SK-N-SH (cell line): Measurements from ENCODE around the gene PLCG2. TPM values are rescaled to one million over a fixed set of nuclear protein-coding genes. Genes with fewer than 3 reads are reported as not detected.

ENCODE experiments used
- CTCF ChIA-PET: fragments of 300-600, 350-600 bp; formaldehyde crosslinking; extraction: SDS; loops from one replicate; lab custom pipeline; 2021; lab: Yijun Ruan, JAX
- POLR2A ChIA-PET: fragments of 350-600 bp; sonication (Branson Sonifier 250); formaldehyde crosslinking; extraction: SDS; loops from one replicate; lab custom pipeline; 2020; ENCODE audit warnings: antibody characterized with exemption, inconsistent platforms; lab: Yijun Ruan, JAX
- DNase-seq: peaks from one replicate; pipeline ENCODE4 v3.0.0; 2012
- H2AFZ ChIP-seq: fragments of 200-600 bp; sonication (generic); 2 replicates; pipeline ENCODE4 v1.8.1; 2016; ENCODE audit warnings: antibody characterized with exemption, mild to moderate bottlenecking, low read depth
- H3F3A ChIP-seq: fragments of 200-600 bp; sonication (generic); replicated peaks from 2 replicates; pipeline ENCODE3; 2016; ENCODE audit warnings: antibody characterized with exemption, mild to moderate bottlenecking; ENCODE audit not compliant: insufficient read depth
- H3K27ac ChIP-seq, 2 experiments: fragments of 200-500 bp in 1 of 2; fragments of 200-600 bp in 1 of 2; sonication (Bioruptor generic) in 1 of 2; sonication (generic), shearing (Covaris generic) in 1 of 2; 2 replicates each; pipeline versions ENCODE4 v1.5.1 to v1.6.1; 2014 to 2016; ENCODE audit warnings: low read depth in 2 of 2, inconsistent platforms in 1 of 2, low read length in 1 of 2, mild to moderate bottlenecking in 1 of 2, mixed read lengths in 1 of 2
- H3K27me3 ChIP-seq: fragments of 200-600 bp; sonication (generic), shearing (Covaris generic); 2 replicates; pipeline ENCODE4 v1.6.1; 2016; ENCODE audit warnings: mixed run types; ENCODE audit not compliant: insufficient read depth
- H3K36me3 ChIP-seq, 2 experiments: fragments of 200-500 bp in 1 of 2; fragments of 200-600 bp in 1 of 2; sonication (Bioruptor generic) in 1 of 2; sonication (generic) in 1 of 2; replicated peaks in 1 of 2; 2 replicates each; pipeline versions ENCODE3 to v1.5.1; 2014 to 2016; ENCODE audit warnings: low read length in 1 of 2, mild to moderate bottlenecking in 1 of 2; ENCODE audit not compliant: insufficient read depth in 2 of 2, control insufficient read depth in 1 of 2
- H3K4me1 ChIP-seq, 2 experiments: fragments of 200-500 bp in 1 of 2; fragments of 200-600 bp in 1 of 2; sonication (Bioruptor generic) in 1 of 2; sonication (generic), shearing (Covaris generic) in 1 of 2; 2 replicates each; pipeline versions ENCODE4 v1.5.1 to v1.6.1; 2014 to 2016; ENCODE audit warnings: low read depth in 1 of 2, low read length in 1 of 2, mixed run types in 1 of 2; ENCODE audit not compliant: insufficient read depth in 2 of 2, control insufficient read depth in 1 of 2
- H3K4me2 ChIP-seq: fragments of 200-600 bp; sonication (generic), shearing (Covaris generic); 2 replicates; pipeline ENCODE4 v1.6.1; 2017; ENCODE audit warnings: mixed run types
- H3K4me3 ChIP-seq, 2 experiments: fragments of 200-500 bp in 1 of 2; fragments of 200-600 bp in 1 of 2; sonication (Bioruptor generic) in 1 of 2; sonication (generic), shearing (Covaris generic) in 1 of 2; 2 replicates each; pipeline versions ENCODE4 v1.5.1 to v1.8.1; 2014 to 2016; ENCODE audit warnings: low read depth in 2 of 2, inconsistent platforms in 1 of 2, low read length in 1 of 2, mild to moderate bottlenecking in 1 of 2, mixed read lengths in 1 of 2, moderate library complexity in 1 of 2
- H3K79me2 ChIP-seq: fragments of 200-600 bp; sonication (generic); 2 replicates; pipeline ENCODE4 v1.8.1; 2017; ENCODE audit warnings: mild to moderate bottlenecking; ENCODE audit not compliant: insufficient read depth
- H3K9ac ChIP-seq: fragments of 200-600 bp; sonication (generic); 2 replicates; pipeline ENCODE4 v1.6.1; 2017; ENCODE audit warnings: mixed run types
- H3K9me2 ChIP-seq: fragments of 200-600 bp; sonication (generic); 2 replicates; pipeline ENCODE4 v1.6.1; 2017; ENCODE audit warnings: mixed run types
- H3K9me3 ChIP-seq: fragments of 200-600 bp; sonication (generic); 2 replicates; pipeline ENCODE4 v1.6.1; 2017; ENCODE audit warnings: mixed run types, mild to moderate bottlenecking, moderate library complexity
- H4K20me1 ChIP-seq: fragments of 200-600 bp; sonication (generic); 2 replicates; pipeline ENCODE4 v1.6.1; 2017; ENCODE audit warnings: mild to moderate bottlenecking, mixed run types; ENCODE audit not compliant: insufficient read depth
- CHD2 ChIP-seq: fragments of 150-350 bp; IDR thresholded peaks from 2 replicates; pipeline ENCODE4 v1.6.1; 2018; ENCODE audit warnings: low read length; ENCODE audit not compliant: partially characterized antibody
- CTCF ChIP-seq: fragments of 200-600 bp; sonication (generic); IDR thresholded peaks from 2 replicates; pipeline ENCODE4 v1.6.1; 2017; ENCODE audit warnings: antibody characterized with exemption, mild to moderate bottlenecking, moderate library complexity
- ELF1 ChIP-seq: IDR thresholded peaks from 2 replicates; pipeline ENCODE4 v1.4.0; 2012
- EP300 ChIP-seq, 2 experiments: IDR thresholded peaks; 2 replicates each; pipeline versions ENCODE4 v1.4.0 to v1.6.1; 2012; ENCODE audit warnings: borderline replicate concordance in 1 of 2, low read depth in 1 of 2, low read length in 1 of 2
- EZH2phosphoT487 ChIP-seq: fragments of 200-600 bp; sonication (generic); IDR thresholded peaks from 2 replicates; pipeline ENCODE4 v1.6.1; 2017; ENCODE audit warnings: low read depth, mixed run types, mild to moderate bottlenecking, antibody characterized with exemption, moderate library complexity, borderline replicate concordance
- FOSL2 ChIP-seq: IDR thresholded peaks from 2 replicates; pipeline ENCODE4 v1.4.0; 2012; ENCODE audit warnings: low read depth, mild to moderate bottlenecking, moderate library complexity, borderline replicate concordance
- FOXM1 ChIP-seq: IDR thresholded peaks from 2 replicates; pipeline ENCODE4 v1.4.0; 2012; ENCODE audit warnings: low read depth, mild to moderate bottlenecking
- GABPA ChIP-seq: IDR thresholded peaks from 2 replicates; pipeline ENCODE4 v1.4.0; 2012; ENCODE audit warnings: low read depth, mild to moderate bottlenecking
- GATA2 ChIP-seq: sonication (generic); formaldehyde crosslinking; IDR thresholded peaks from 2 replicates; pipeline ENCODE4 v1.5.0; 2020; ENCODE audit warnings: mild to moderate bottlenecking, missing genetic modification reagents
- JUND ChIP-seq: IDR thresholded peaks from 2 replicates; pipeline ENCODE4 v1.4.0; 2012
- MAX ChIP-seq: IDR thresholded peaks from 2 replicates; pipeline ENCODE4 v1.4.0; 2012; ENCODE audit warnings: low read depth
- MEF2A ChIP-seq: IDR thresholded peaks from 2 replicates; pipeline ENCODE4 v1.4.0; 2012; ENCODE audit warnings: low read depth, borderline replicate concordance
- MXI1 ChIP-seq: IDR thresholded peaks from 2 replicates; pipeline ENCODE4 v1.6.1; 2012; ENCODE audit warnings: mild to moderate bottlenecking, low read depth, low read length, improper control_type of control experiment
- NFIC ChIP-seq: IDR thresholded peaks from 2 replicates; pipeline ENCODE4 v1.4.0; 2012; ENCODE audit warnings: borderline replicate concordance
- PBX3 ChIP-seq: IDR thresholded peaks from 2 replicates; pipeline ENCODE4; 2012
- RAD21 ChIP-seq: IDR thresholded peaks from 2 replicates; pipeline ENCODE4 v1.6.1; 2012; ENCODE audit warnings: mild to moderate bottlenecking, low read length
- REST ChIP-seq: IDR thresholded peaks from 2 replicates; pipeline ENCODE4 v1.6.1; 2012; ENCODE audit warnings: mild to moderate bottlenecking, low read depth, low read length, moderate library complexity
- RFX5 ChIP-seq: IDR thresholded peaks from 2 replicates; pipeline ENCODE4 v1.6.1; 2012; ENCODE audit warnings: mild to moderate bottlenecking, improper control_type of control experiment, low read length
- RXRA ChIP-seq: IDR thresholded peaks from 2 replicates; pipeline ENCODE4 v1.4.0; 2012; ENCODE audit warnings: low read depth, mild to moderate bottlenecking, borderline replicate concordance
- SMC3 ChIP-seq: IDR thresholded peaks from 2 replicates; pipeline ENCODE4 v1.6.1; 2012; ENCODE audit warnings: low read depth, low read length, improper control_type of control experiment
- TCF12 ChIP-seq: IDR thresholded peaks from 2 replicates; pipeline ENCODE4 v1.4.0; 2012
- USF1 ChIP-seq: IDR thresholded peaks from 2 replicates; pipeline ENCODE4 v1.4.0; 2012; ENCODE audit warnings: low read depth, borderline replicate concordance
- WGBS: methylation state at CpG from one replicate; pipeline ENCODE4 v1.1.6; 2017; ENCODE audit warnings: low lambda C conversion rate; 5-methylcytosine and 5-hydroxymethylcytosine counted together
- polyA plus RNA-seq, 3 experiments: library from polyadenylated mRNA; depleted of rRNA; stranded (reverse); fragments of >200 nt; gene quantifications; 2 replicates each; pipeline ENCODE4 v1.2.3, GENCODE V29; 2012

PLCG2 gene
- polyA plus RNA-seq, 1 of the 3 experiments (the other 2 are of a cell fraction), result 0.23 TPM

GRCh38 chr16:81730090-81731051, 48.7 kb upstream of the PLCG2 start:
- WGBS, result 36% methylated on average over 40 of the region's 47 CpGs
- Histone ChIP-seq H3K4me3 (peak overlapping the region; percentile 30 to 43), H3K4me1 (peaks cover 0 to 10% of the 10 kb centered on the region in 2 experiments; a peak in 2 of 4 replicates), H2AFZ (peak overlapping the region; percentile 73; the same call in 1 of the 2 replicates), H3K27me3 (no peaks in the 10 kb centered on the region; the same call in 1 of the 2 replicates), H4K20me1 (no peaks in the 10 kb centered on the region), H3K4me2 (peak overlapping the region; percentile 59), H3K9ac (0 out of 2 replicates have a peak overlapping the region, but pooled peaks have one; percentile 0), H3K27ac (peak overlapping the region in 1 of 2 experiments; percentile 20; a peak in 1 of 4 replicates), H3K9me3 (no peaks in the 10 kb centered on the region), H3F3A (no peaks in the 10 kb centered on the region), H3K79me2 (no peaks in the 10 kb centered on the region), H3K9me2 (no peaks in the 10 kb centered on the region), H3K36me3 (no peaks in the 10 kb centered on the region)
- ChIA-PET POLR2A (no interaction called here), CTCF (interaction anchor here (0.5 to 3.4 kb wide), 44 partner anchors 9 to 1235 kb away, joined by 3 to 14 read pairs (median 3); partner anchors contain the start of gene ATMIN)
- TF ChIP-seq JUND, result no peak
- TF ChIP-seq EP300 (IDR thresholded peaks at IDR 0.05; ENCODE audit: borderline replicate concordance in 1 of 2, low read depth in 1 of 2, low read length in 1 of 2), result no peak
- TF ChIP-seq EZH2phosphoT487, result no peak
- no peak for TF ChIP-seq REST
- no peak for TF ChIP-seq PBX3
- no peak for TF ChIP-seq NFIC
- TF ChIP-seq GATA2 (CRISPR knock-in tag), result no peak
- TF ChIP-seq ELF1, result no peak
- TF ChIP-seq GABPA, result no peak
- TF ChIP-seq FOXM1, result no peak
- TF ChIP-seq TCF12, result no peak
- peak; percentile 58 for TF ChIP-seq CTCF
- no peak for TF ChIP-seq FOSL2
- TF ChIP-seq SMC3, result no peak
- TF ChIP-seq CHD2, result peak; percentile 46
- TF ChIP-seq RFX5, result peak; percentile 84
- no peak; the same call in 1 of the 2 replicates for TF ChIP-seq RAD21
- no peak for TF ChIP-seq MAX
- no peak for TF ChIP-seq USF1
- TF ChIP-seq MXI1, result peak; percentile 43; the same call in 1 of the 2 replicates
- TF ChIP-seq MEF2A, result no peak
- TF ChIP-seq RXRA, result no peak
- DNase-seq, result peak; percentile 97
